Activated T-cell treated with anti-CD3 and anti-CD28 coated beads, Interleukin-2, amount 50 U/mL, for 72 hours (primary cell): Measurements from ENCODE around the gene SLC5A2. TPM values are rescaled to one million over a fixed set of nuclear protein-coding genes. Genes with fewer than 3 reads are reported as not detected.
"Not testable (repeated sequence)": the region's sequence is repeated elsewhere in the genome, so short reads cannot be mapped to it uniquely, and the experiment has no call there.

Source experiments
- ATAC-seq, 2 donors: fragments of 150-1000 bp; cut with Tn5 transposase; replicated peaks in 1 of 2; 2 replicates each; pipeline ENCODE4 v1.10.0; 2021; ENCODE audit warnings: moderate library complexity in 2 of 2, mild to moderate bottlenecking in 1 of 2
- DNase-seq, 2 donors: peaks; one replicate each; pipeline ENCODE4 v3.0.0; 2021 to 2022; ENCODE audit warnings: mixed read lengths in 1 of 2
- H3K27ac Mint-ChIP-seq: one replicate; pipeline ENCODE4 v1.8.0; 2022; ENCODE audit warnings: mild to moderate bottlenecking, moderate library complexity, mixed read lengths
- H3K27me3 Mint-ChIP-seq: one replicate; pipeline ENCODE4 v1.8.0; 2022; ENCODE audit warnings: low read depth, mixed read lengths
- H3K36me3 Mint-ChIP-seq, 2 donors: one replicate each; pipeline ENCODE4 v1.8.0; 2022; ENCODE audit warnings: mixed read lengths in 2 of 2, mild to moderate bottlenecking in 1 of 2; ENCODE audit not compliant: insufficient read depth in 2 of 2
- H3K4me1 Mint-ChIP-seq: one replicate; pipeline ENCODE4 v1.8.0; 2022; ENCODE audit warnings: low read depth, mixed read lengths
- H3K4me3 Mint-ChIP-seq, 2 donors: one replicate each; pipeline ENCODE4 v1.8.0; 2022; ENCODE audit warnings: mild to moderate bottlenecking in 2 of 2, mixed read lengths in 2 of 2, moderate library complexity in 2 of 2
- H3K9me3 Mint-ChIP-seq, 2 donors: one replicate each; pipeline ENCODE4 v1.8.0; 2022; ENCODE audit warnings: mixed read lengths in 2 of 2
- total RNA-seq, 2 donors: library from RNA; stranded (reverse); gene quantifications; one replicate each; pipeline ENCODE4 v1.2.3, GENCODE V29; 2022

The SLC5A2 gene
- total RNA-seq, 2 donors from 2014 or later = not detected

DNA sequence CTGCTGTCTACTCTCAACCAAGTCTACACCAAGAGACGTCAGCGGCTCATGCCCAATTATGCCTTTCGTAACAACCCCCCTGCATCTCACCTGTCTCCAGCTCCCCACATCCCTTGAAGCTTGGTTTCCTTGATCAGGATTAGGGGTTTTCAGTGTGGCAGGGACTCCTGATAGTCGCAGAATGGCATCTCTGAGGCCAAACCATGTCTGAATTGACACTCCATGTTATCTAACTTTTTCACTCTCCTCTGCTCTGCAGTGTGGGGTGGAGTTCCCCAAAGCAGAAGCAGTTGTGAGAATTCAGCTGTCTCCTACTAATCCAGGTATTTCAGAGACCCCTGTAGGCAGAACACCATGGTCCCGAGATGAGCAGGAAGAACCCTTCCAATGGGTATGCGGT is 39.1 kb downstream of the SLC5A2 start:
- H3K36me3 Mint-ChIP-seq = no peaks in the 10 kb centered on the region
- no peaks in the 10 kb centered on the region for H3K4me1 Mint-ChIP-seq
- DNase-seq (no peak), ATAC-seq (no peak)
- no peaks in the 10 kb centered on the region for H3K27me3 Mint-ChIP-seq
- no peaks in the 10 kb centered on the region for H3K9me3 Mint-ChIP-seq
- H3K4me3 Mint-ChIP-seq = no peak overlapping the region
- no peak overlapping the region for H3K27ac Mint-ChIP-seq

GRCh38 chr16:31523768-31524167 is 40.8 kb downstream of the SLC5A2 start:
- H3K4me1 Mint-ChIP-seq, DNase-seq, H3K4me3 Mint-ChIP-seq, H3K9me3 Mint-ChIP-seq, H3K27ac Mint-ChIP-seq, H3K27me3 Mint-ChIP-seq, H3K36me3 Mint-ChIP-seq, ATAC-seq: not testable (repeated sequence)

DNA sequence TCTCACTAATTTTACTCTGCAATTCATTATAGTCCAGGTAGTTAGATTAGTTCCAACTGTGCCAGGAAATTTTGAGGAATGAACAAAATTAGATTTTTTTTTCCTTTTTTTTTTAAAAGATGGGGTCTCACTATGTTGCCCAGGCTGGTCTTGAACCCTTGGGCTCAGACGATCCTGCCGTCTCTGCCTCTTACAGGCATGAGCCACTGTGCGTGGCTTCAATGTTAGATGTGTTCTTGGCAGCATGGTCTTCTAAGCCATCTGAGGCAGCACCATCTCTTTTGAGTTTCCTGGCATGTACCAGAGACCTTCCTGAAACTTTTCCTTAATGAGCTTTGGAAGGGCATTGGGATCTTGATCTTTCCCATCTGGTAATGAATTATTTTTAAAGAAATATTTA is 42.2 kb downstream of the SLC5A2 start:
- H3K4me3 Mint-ChIP-seq = no peak overlapping the region
- no peak overlapping the region for H3K27ac Mint-ChIP-seq
- peaks cover 11% of the 10 kb centered on the region for H3K4me1 Mint-ChIP-seq
- H3K27me3 Mint-ChIP-seq = no peaks in the 10 kb centered on the region
- H3K36me3 Mint-ChIP-seq = no peaks in the 10 kb centered on the region
- ATAC-seq (no peak), DNase-seq (no peak)
- H3K9me3 Mint-ChIP-seq = no peaks in the 10 kb centered on the region

GRCh38 chr16:31527734-31528274 is 44.9 kb downstream of the SLC5A2 start, which contains the start of gene AHSP:
Gene AHSP, plus strand, starts transcription at chr16:31527900. Its CDS starts 240 bp downstream, at chr16:31528140.
- no peak for ATAC-seq
- Mint-ChIP-seq H3K9me3 (no peaks in the 10 kb centered on the region), H3K27me3 (no peaks in the 10 kb centered on the region), H3K4me1 (peaks cover 11% of the 10 kb centered on the region), H3K4me3 (peak within 1 kb of the TSS; percentile 31 to 55), H3K27ac (no peak within 1 kb of the TSS), H3K36me3 (no peaks in the 10 kb centered on the region)
- DNase-seq = no peak

DNA sequence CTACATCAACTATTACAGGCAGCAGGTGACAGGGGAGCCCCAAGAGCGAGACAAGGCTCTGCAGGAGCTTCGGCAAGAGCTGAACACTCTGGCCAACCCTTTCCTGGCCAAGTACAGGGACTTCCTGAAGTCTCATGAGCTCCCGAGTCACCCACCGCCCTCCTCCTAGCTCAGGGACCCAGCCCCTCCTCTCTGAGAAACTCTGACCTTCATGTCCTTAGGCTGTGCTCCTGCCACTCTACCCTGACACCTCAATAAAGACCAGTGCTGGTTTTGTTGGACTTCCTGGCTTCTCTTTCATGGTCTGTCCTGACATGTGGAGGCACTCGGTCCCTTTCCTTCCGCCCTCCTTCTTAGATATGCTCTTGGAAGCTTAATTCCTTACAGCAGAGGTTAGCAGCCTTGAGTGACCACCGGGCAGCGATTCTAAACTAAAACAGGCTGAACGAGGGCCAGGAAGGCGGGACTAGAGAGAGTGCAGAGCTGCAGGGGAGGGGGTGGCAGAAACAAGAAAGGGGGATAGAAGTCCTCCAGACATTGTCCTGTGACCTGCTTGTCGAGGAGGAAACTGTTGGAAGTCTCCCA is 45.7 kb downstream of the SLC5A2 start:
- Mint-ChIP-seq H3K27me3 (no peaks in the 10 kb centered on the region), H3K9me3 (no peaks in the 10 kb centered on the region), H3K4me1 (peaks cover 11% of the 10 kb centered on the region), H3K27ac (no peak overlapping the region), H3K4me3 (peak overlapping the region; percentile 31 to 55), H3K36me3 (no peaks in the 10 kb centered on the region)
- ATAC-seq (no peak), DNase-seq (no peak)

DNA sequence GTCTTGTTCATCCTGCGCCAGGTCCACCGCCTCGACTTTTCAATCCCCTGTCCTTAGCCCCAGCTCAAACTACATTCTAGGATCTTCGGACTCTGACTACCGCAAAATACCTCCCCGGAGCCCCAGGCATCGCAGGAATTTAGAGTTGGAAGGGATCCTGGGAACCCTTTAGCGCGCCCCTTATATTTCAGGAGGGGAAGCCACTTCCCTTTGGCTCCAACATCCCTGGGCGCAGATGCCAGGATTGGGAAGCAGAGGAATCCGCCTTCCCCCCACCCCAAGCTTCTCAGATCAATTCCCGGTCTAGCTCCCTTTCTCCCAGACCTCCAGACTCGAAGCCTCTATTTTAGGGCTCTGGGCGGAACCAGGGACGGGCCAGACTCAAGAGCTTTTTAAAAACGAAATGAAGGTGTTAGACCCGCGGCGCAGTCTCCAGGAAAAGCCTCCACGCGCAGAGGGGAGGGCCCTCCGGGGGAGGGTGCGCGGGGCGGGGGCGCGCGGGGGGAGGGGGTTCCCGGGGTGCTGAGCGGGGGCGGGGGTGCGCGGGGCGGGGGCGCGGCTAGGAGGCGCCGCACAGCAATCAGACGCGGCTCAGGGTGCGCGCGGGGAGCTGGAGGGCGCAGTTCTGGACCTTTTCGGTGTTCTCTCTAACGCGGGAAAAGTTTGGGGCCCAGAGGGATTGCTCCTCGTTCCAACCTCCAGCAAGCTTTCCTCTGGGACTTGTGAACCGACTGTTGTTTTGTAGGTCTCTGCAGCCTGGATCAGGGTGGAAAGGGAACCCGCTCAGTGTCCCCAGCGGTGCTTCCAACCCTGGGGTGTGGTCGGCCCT is 46.4 kb downstream of the SLC5A2 start:
- ATAC-seq (no peak), DNase-seq (peak in 1 of 2 donors; percentile 6)
- Mint-ChIP-seq H3K4me3 (peak overlapping the region; percentile 31 to 55), H3K4me1 (peaks cover 11% of the 10 kb centered on the region), H3K27ac (no peak overlapping the region), H3K27me3 (peaks cover 4% of the 10 kb centered on the region), H3K9me3 (no peaks in the 10 kb centered on the region), H3K36me3 (no peaks in the 10 kb centered on the region)

DNA sequence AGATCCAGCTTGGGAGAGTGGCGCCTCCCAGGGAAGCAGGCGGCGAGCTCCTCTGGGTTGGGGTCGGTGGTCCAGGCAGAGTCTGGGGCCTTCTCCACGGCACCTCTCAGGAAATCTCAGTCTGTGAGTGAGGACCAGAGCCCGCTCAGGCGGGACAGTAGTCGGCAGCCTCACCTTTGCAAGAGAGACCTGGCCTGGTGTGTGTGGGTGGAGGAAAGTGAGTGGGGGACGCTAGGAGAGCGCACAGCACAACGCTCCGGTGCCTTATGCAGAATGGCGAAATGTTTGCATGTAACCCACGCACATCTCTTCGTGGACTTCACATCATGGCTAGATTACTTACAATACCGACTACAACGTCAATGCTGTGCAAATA is 47.0 kb downstream of the SLC5A2 start:
- peaks cover 8% of the 10 kb centered on the region for H3K27me3 Mint-ChIP-seq
- H3K36me3 Mint-ChIP-seq = no peaks in the 10 kb centered on the region
- H3K4me3 Mint-ChIP-seq = peak overlapping the region in 1 of 2 donors; percentile 42
- H3K4me1 Mint-ChIP-seq = peaks cover 11% of the 10 kb centered on the region
- no peaks in the 10 kb centered on the region for H3K9me3 Mint-ChIP-seq
- no peak for ATAC-seq
- no peak for DNase-seq
- no peak overlapping the region for H3K27ac Mint-ChIP-seq

- Mint-ChIP-seq H3K4me3 (no peak overlapping the region), H3K4me1 (peaks cover 11% of the 10 kb centered on the region), H3K27me3 (peaks cover 8% of the 10 kb centered on the region), H3K9me3 (no peaks in the 10 kb centered on the region), H3K36me3 (no peaks in the 10 kb centered on the region), H3K27ac (no peak overlapping the region)
- DNase-seq (no peak), ATAC-seq (no peak)
Observed at GRCh38 chr16:31530405-31530804, 47.5 kb downstream of the SLC5A2 start.

DNA sequence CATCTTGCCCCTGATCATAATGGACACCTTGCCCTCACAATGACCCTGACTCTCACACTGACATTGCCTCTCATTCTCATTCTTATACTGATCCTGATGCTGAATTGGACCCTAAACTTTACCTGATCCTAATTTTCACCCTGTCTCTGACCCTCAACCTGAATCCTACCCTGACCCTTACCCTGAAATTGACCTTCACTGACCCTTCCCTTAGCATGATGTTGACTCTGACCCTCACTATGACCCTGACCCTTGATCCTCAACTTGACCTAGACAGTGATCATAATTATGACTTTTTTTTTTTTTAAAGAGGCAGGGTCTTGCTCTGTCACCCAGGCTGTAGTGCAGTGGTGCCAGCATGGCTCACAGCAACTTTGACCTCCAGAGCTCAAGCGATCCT is 48.2 kb downstream of the SLC5A2 start:
- no peak overlapping the region for H3K27ac Mint-ChIP-seq
- no peaks in the 10 kb centered on the region for H3K36me3 Mint-ChIP-seq
- ATAC-seq (no peak), DNase-seq (no peak)
- H3K9me3 Mint-ChIP-seq = no peaks in the 10 kb centered on the region
- H3K4me1 Mint-ChIP-seq = peaks cover 11% of the 10 kb centered on the region
- peaks cover 13% of the 10 kb centered on the region for H3K27me3 Mint-ChIP-seq
- H3K4me3 Mint-ChIP-seq = no peak overlapping the region

GRCh38 chr16:31532120-31532519 is 49.2 kb downstream of the SLC5A2 start:
- no peaks in the 10 kb centered on the region for H3K36me3 Mint-ChIP-seq
- H3K27ac Mint-ChIP-seq = no peak overlapping the region
- H3K27me3 Mint-ChIP-seq = peaks cover 14% of the 10 kb centered on the region
- no peak overlapping the region for H3K4me3 Mint-ChIP-seq
- ATAC-seq = no peak
- H3K4me1 Mint-ChIP-seq = peaks cover 11% of the 10 kb centered on the region
- no peak for DNase-seq
- no peaks in the 10 kb centered on the region for H3K9me3 Mint-ChIP-seq

- DNase-seq (no peak), ATAC-seq (no peak)
- Mint-ChIP-seq H3K36me3 (no peaks in the 10 kb centered on the region), H3K27ac (no peak overlapping the region), H3K4me3 (no peak overlapping the region), H3K27me3 (peaks cover 16% of the 10 kb centered on the region), H3K4me1 (peaks cover 13% of the 10 kb centered on the region), H3K9me3 (no peaks in the 10 kb centered on the region)
Observed at GRCh38 chr16:31532896-31533295, 50.0 kb downstream of the SLC5A2 start.

GRCh38 chr16:31535737-31536136 is 52.8 kb downstream of the SLC5A2 start:
- H3K4me1 Mint-ChIP-seq = peaks cover 6% of the 10 kb centered on the region
- DNase-seq (no peak), ATAC-seq (no peak)
- H3K36me3 Mint-ChIP-seq = peaks cover 0 to 4% of the 10 kb centered on the region in 2 donors
- H3K27me3 Mint-ChIP-seq = peaks cover 32% of the 10 kb centered on the region
- H3K4me3 Mint-ChIP-seq = no peak overlapping the region
- no peak overlapping the region for H3K27ac Mint-ChIP-seq
- peaks cover 0 to 4% of the 10 kb centered on the region in 2 donors for H3K9me3 Mint-ChIP-seq

GRCh38 chr16:31536804-31537361 is 54.0 kb downstream of the SLC5A2 start:
- H3K4me1 Mint-ChIP-seq = peaks cover 6% of the 10 kb centered on the region
- DNase-seq (no peak), ATAC-seq (no peak)
- peaks cover 2 to 4% of the 10 kb centered on the region in 2 donors for H3K9me3 Mint-ChIP-seq
- H3K27me3 Mint-ChIP-seq = peaks cover 32% of the 10 kb centered on the region
- no peak overlapping the region for H3K4me3 Mint-ChIP-seq
- H3K27ac Mint-ChIP-seq = no peak overlapping the region
- peaks cover 0 to 4% of the 10 kb centered on the region in 2 donors for H3K36me3 Mint-ChIP-seq
